Left ventricle myocardium inferior (tissue), 1 donor: Measurements from ENCODE around the gene POU2AF2. TPM values are rescaled to one million over a fixed set of nuclear protein-coding genes. Genes with fewer than 3 reads are reported as not detected.

Experiments
- DNase-seq: peaks from one replicate; pipeline ENCODE4 v3.0.0-alpha.2; 2020
- H3K27ac ChIP-seq: fragments of 200-600 bp; replicated peaks from 2 replicates; pipeline ENCODE4 v1.8.0; 2021
- H3K27me3 ChIP-seq: fragments of 200-600 bp; 2 replicates; pipeline ENCODE4 v1.8.0; 2021; ENCODE audit warnings: low read depth
- H3K36me3 ChIP-seq: fragments of 200-600 bp; 2 replicates; pipeline ENCODE4 v1.8.0; 2021
- H3K4me1 ChIP-seq: fragments of 200-600 bp; 2 replicates; pipeline ENCODE4 v1.8.0; 2021
- H3K4me3 ChIP-seq: fragments of 200-600 bp; 2 replicates; pipeline ENCODE4 v1.8.0; 2021; ENCODE audit warnings: mild to moderate bottlenecking, moderate library complexity
- H3K9me3 ChIP-seq: fragments of 200-600 bp; replicated peaks from 2 replicates; pipeline ENCODE4 v1.8.0; 2021
- intact Hi-C: fragments of 100-400 bp; cut with micrococcal nuclease; formaldehyde crosslinking; loops from one replicate; pipeline ENCODE4 v1.11.0; 2022
- total RNA-seq: library from RNA; stranded (reverse); fragmentation: NEBNext Ultra II Directional; extraction: Animal tissue kit (Norgen Biotek cat#: 25700); gene quantifications from one replicate; pipeline ENCODE4 v1.2.1, GENCODE V29; 2021
- TF ChIP-seq, protein P1 (sequence below): fragments of 200-600 bp; IDR thresholded peaks from 2 replicates; pipeline ENCODE4 v1.8.0; 2021; ENCODE audit warnings: antibody characterized with exemption, mild to moderate bottlenecking, borderline replicate concordance
- donor health status: DM: no; HTN: yes; CAD: no; lungs with severe emphysema.

The POU2AF2 gene
- total RNA-seq, 1 donor from 2014 or later: not detected

DNA sequence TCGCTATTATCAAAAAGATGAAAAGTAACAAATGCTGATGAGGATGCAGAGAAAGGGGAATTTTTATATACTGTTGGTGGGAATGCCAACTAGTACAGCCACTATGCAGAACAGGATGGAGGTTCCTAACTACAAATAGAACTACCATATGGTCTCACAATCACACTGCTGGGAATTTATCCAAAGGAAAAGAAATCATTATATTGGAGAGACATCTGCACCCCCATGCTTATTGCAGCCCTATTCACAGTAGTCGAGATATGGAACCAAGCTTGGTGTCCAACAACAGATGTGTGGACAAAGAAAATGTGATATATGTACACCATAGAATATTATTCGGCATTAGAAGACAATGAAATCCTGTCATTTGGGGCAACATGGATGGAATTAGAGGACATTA is 19.6 kb upstream of the POU2AF2 start:
- TF ChIP-seq, protein P1, sequence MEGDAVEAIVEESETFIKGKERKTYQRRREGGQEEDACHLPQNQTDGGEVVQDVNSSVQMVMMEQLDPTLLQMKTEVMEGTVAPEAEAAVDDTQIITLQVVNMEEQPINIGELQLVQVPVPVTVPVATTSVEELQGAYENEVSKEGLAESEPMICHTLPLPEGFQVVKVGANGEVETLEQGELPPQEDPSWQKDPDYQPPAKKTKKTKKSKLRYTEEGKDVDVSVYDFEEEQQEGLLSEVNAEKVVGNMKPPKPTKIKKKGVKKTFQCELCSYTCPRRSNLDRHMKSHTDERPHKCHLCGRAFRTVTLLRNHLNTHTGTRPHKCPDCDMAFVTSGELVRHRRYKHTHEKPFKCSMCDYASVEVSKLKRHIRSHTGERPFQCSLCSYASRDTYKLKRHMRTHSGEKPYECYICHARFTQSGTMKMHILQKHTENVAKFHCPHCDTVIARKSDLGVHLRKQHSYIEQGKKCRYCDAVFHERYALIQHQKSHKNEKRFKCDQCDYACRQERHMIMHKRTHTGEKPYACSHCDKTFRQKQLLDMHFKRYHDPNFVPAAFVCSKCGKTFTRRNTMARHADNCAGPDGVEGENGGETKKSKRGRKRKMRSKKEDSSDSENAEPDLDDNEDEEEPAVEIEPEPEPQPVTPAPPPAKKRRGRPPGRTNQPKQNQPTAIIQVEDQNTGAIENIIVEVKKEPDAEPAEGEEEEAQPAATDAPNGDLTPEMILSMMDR: no peak
- Histone ChIP-seq H3K9me3 (peaks cover 14% of the 10 kb centered on the region), H3K36me3 (no peaks in the 10 kb centered on the region), H3K4me1 (peaks cover 4% of the 10 kb centered on the region), H3K27me3 (peaks cover 14% of the 10 kb centered on the region), H3K27ac (no peak overlapping the region), H3K4me3 (no peak overlapping the region)
- intact Hi-C loops: no loop called here
- no peak for DNase-seq

DNA sequence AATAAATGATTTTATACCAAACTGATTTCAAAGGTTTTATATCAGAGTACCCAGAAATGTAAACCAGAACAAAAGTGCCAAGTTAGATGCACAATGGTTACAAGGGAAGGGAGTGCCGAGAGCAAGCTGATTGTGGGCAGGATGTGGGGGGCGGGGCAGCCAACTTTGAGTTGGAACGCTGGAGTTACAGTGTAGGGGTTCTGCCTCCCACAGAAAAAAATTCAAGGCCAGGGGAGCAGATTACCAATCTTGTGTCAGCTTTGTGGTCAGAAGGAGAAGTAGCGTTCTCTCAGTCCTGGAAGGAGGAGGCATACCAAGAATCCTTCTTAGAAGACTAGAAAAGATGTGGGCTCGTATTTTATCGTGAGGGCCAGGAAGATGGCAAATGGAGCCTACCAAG is 15.9 kb upstream of the POU2AF2 start:
- intact Hi-C loops: loop anchor here (10.0 kb wide), 1 partner anchor 765 kb away; no protein-coding TSS in a partner anchor
- H3K4me1 ChIP-seq: peaks cover 4% of the 10 kb centered on the region
- peaks cover 10% of the 10 kb centered on the region for H3K9me3 ChIP-seq
- TF ChIP-seq, protein P1: no peak
- peaks cover 28% of the 10 kb centered on the region for H3K27me3 ChIP-seq
- no peak overlapping the region for H3K4me3 ChIP-seq
- no peak for DNase-seq
- H3K36me3 ChIP-seq: no peaks in the 10 kb centered on the region
- H3K27ac ChIP-seq: no peak overlapping the region

DNA sequence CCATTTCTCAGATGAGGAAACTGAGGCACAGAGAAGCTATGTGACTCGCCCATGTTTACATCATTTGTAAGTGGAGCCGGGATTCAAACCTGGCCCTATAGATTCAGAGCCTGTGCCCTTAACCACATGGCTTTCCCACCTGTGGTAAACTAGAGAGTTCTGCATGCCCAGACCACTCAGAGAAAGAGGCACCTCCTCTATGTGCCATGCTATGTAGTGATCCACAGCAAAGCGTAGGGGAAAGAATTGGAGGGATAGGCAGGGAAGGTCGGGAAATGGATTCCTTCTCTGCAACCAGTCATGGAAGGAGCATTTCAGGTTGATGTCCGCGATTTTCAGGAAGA is 15.4 kb upstream of the POU2AF2 start:
- H3K9me3 ChIP-seq: peaks cover 5% of the 10 kb centered on the region
- H3K27ac ChIP-seq: no peak overlapping the region
- H3K36me3 ChIP-seq: no peaks in the 10 kb centered on the region
- intact Hi-C loops: loop anchor here (10.0 kb wide), 1 partner anchor 765 kb away; no protein-coding TSS in a partner anchor
- TF ChIP-seq, protein P1: no peak
- H3K27me3 ChIP-seq: peaks cover 33% of the 10 kb centered on the region
- no peak for DNase-seq
- peak overlapping the region; percentile 62 for H3K4me3 ChIP-seq
- H3K4me1 ChIP-seq: peaks cover 4% of the 10 kb centered on the region

DNA sequence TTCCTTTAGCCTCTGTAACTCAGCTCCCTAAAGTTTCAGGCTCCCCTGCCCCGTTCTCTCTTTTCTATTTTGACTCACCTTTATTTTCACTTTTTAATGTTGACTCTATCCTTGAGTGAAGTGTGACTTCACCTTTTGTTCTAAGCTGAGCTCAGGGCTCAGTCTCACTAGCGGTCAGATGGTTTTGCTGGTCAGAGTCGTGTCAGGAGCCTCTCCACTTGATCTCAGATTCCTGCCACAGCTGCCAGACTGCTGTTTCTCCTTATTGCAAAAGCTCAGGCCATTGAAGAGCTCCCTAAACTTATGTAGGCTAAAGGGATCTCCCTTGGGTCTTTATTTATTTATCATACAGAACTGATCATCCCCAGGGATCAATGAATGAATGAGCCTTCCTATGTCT is 13.7 kb upstream of the POU2AF2 start:
- Histone ChIP-seq H3K9me3 (no peaks in the 10 kb centered on the region), H3K36me3 (no peaks in the 10 kb centered on the region), H3K27ac (no peak overlapping the region), H3K4me3 (no peak overlapping the region), H3K27me3 (peaks cover 33% of the 10 kb centered on the region), H3K4me1 (peaks cover 4% of the 10 kb centered on the region)
- TF ChIP-seq, protein P1: no peak
- DNase-seq: no peak
- intact Hi-C loops: loop anchor here (10.0 kb wide), 1 partner anchor 767 kb away; no protein-coding TSS in a partner anchor

DNA sequence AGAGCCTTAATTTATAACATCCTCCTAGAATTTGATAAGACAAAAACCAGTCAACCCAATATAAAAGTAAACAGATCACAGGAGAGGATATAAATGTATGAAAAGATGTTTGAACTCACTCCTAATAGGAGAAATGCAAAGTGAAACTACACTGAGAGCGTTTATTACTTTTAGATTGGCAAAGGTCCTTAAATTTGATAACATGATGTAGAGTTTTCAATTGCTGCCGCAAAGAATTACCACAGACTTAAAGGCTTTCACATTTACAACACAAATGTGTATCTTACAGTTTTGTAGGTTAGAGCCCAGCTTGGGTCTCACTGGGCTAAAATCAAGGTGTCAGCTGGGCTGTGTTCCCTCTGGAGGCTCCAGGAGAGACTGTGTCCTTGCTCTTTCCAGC is 9.1 kb upstream of the POU2AF2 start:
- no peaks in the 10 kb centered on the region for H3K36me3 ChIP-seq
- H3K4me1 ChIP-seq: no peaks in the 10 kb centered on the region
- no peak overlapping the region for H3K27ac ChIP-seq
- intact Hi-C loops: loop anchor here (10.0 kb wide), 1 partner anchor 772 kb away; no protein-coding TSS in a partner anchor
- H3K27me3 ChIP-seq: peaks cover 36% of the 10 kb centered on the region
- TF ChIP-seq, protein P1: no peak
- H3K4me3 ChIP-seq: no peak overlapping the region
- no peaks in the 10 kb centered on the region for H3K9me3 ChIP-seq
- no peak for DNase-seq
